Regular cardiac myocyte (primary cell): Measurements from ENCODE around the gene THAP6. TPM values are rescaled to one million over a fixed set of nuclear protein-coding genes. Genes with fewer than 3 reads are reported as not detected.

Experiments
- total RNA-seq: library from RNA; depleted of rRNA; stranded (reverse); fragments of >200 nt; gene quantifications from 2 replicates; pipeline ENCODE4 v1.2.3, GENCODE V29; 2014

THAP6 gene, protein sequence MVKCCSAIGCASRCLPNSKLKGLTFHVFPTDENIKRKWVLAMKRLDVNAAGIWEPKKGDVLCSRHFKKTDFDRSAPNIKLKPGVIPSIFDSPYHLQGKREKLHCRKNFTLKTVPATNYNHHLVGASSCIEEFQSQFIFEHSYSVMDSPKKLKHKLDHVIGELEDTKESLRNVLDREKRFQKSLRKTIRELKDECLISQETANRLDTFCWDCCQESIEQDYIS
- 11.3 and 15.2 TPM in 2 replicates for total RNA-seq

DNA sequence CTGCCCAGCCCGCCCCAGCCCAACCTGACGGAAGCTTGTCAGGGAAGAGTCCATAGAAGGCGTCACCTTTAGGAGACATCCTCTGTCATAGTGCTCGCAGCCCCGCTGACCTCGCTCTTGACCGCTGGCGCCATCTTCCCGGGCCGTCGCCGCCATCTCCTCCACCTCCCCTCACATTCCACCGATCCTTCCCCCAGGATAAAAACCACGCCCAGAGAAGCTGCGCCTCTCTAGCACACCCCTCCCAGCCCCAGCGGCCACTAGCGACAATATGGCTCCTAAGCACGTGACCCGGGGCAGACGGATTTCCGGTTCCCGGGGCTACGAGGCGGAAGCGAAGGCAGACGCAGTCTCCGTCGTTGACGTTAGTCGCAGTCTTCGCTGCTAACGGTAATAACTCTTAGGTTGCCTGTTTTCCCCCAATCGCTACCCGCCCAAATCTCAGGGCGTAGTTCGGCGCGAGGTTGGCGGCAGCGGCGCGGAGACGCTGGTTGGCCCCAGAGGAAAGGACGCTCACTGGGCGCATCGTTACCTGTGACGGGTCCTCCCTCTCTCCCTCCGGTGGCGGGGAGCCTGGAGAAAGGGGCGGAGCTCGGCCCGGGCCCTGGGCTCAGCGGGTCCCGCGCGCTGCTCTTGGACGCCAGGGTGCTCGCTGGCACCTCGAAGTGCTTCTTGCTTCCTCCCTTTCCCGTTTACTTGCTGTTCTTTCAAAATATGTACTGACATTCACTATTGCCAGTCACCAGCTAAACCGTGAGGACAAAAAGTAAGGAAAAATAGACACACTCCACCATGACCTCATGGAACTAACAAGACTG lies at the start of gene THAP6, which contains the start of gene RCHY1:
THAP6 (plus strand) TSS at position 343 of the 818 bp plus-strand sequence. CDS start 980 bp downstream, outside the sequence.
RCHY1 (minus strand) TSS at position 273 of the 818 bp plus-strand sequence; CDS start at position 156, 117 bp downstream.

DNA sequence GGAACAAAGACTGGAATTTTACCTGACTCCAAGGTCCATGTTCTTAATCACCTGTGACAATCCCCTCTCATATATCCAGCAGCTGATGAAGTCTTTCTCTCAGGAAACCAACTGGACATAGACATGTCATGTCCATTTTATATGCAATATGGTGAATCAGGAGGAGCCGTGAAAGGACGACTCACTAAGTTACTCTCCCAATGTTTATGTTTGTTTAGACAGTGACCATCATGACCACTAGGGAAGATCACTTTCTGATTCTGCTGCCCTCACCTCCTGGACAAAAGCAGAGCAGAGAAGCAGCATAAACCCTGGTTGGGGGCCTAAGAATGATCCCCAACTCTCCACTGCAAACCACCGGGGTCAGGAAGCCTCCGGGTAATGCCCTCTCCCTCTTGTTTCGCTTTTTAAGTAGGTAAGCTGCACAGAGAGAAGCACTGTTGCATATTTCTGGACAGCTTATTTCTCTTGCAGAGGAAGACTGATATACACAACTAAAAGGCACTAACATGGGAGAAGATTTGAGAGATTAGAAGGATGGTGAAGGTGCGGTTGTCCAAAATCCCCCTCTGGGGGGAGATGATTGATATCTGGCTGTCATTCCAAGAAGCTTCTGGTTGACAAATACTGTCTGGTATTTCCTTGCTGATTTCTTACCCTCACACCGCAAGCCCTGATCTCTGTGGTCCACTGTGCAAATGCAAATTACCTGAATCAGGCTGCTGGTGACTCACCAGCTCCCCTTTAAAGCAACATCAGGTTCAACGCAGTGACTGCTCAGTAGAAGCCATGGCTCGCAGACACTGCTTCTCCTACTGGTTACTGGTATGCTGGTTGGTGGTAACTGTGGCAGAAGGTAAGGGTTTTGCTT lies 41.3 kb downstream of the THAP6 start, which contains the start of gene ODAPH:
ODAPH (plus strand) TSS at position 773 of the 871 bp plus-strand sequence; CDS start at position 790, 17 bp downstream.

Other genes starting within 250 kb of the THAP6 start
- 27.6 and 35.1 TPM in 2 replicates for gene RCHY1, start 70 bp upstream of the THAP6 start, total RNA-seq
- not detected in 2 replicates for gene ODAPH, start 41.6 kb downstream of the THAP6 start, total RNA-seq
- under 0.01 and 1.1 TPM in 2 replicates for gene CDKL2, start 116.1 kb downstream of the THAP6 start, total RNA-seq
- 288 and 293 TPM in 2 replicates for gene G3BP2, start 158.9 kb downstream of the THAP6 start, total RNA-seq
- 154 and 191 TPM in 2 replicates for gene USO1, start 210.1 kb downstream of the THAP6 start, total RNA-seq